GM12873 (cell line): Measurements from ENCODE around the gene STUM.
A peak's percentile ranks its signal among the peaks of the same experiment; 100 is the strongest.

Source experiments
- CTCF ChIP-seq: IDR thresholded peaks from 2 replicates; pipeline ENCODE4 v1.5.1; 2012; ENCODE audit warnings: low read depth, mild to moderate bottlenecking, moderate library complexity, low read length, control low read depth; ENCODE audit not compliant: insufficient read depth; ENCODE audit errors: missing control alignments

The STUM gene

DNA sequence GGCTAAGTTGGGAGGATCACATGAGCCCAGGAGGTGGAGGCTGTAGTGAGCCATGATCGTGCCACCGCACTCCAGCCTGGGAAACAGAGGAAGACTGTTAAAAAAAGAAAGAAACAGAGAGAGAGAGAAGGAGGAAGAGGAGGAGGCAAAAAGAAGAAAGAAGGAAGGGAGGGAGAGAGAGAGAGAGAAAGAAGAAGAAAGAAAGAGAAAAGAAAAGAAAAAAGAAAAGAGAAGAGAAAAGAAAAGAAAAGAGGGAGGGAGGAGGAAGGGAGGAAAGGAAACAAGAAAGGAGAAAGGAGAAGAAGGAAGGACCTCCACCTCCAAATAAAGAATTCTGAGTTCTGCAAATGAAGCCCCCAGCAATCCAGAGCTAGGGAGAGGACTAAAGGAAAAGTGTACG lies 82.0 kb downstream of the STUM start:
- TF ChIP-seq CTCF, result no peak

GRCh38 chr1:226631229-226632000 lies 82.9 kb downstream of the STUM start:
- TF ChIP-seq CTCF, result no peak

- no peak for TF ChIP-seq CTCF
These were observed 83.8 kb downstream of the STUM start for GRCh38 chr1:226632169-226632879.

DNA sequence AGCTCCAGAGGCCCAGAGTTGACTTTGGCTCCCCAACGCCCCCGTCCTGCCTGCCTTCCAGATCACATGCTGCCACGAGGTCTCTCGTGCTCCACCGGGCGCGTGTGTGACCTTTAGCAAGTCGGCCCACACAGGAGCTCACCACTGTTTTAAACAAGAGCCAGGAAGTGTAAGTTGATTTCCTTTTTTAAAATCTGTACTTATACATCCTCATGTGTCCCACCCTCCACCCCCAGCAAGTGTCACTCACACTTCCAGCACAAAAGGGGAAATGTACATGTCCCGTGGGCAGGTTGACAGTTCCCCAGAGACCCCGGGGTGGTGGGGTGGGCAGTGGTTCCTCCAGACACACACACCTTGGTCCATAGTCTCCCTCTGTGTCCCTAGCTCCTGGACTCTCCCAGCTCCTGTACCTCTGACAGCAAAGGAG lies 84.4 kb downstream of the STUM start:
- no peak for TF ChIP-seq CTCF

- no peak for TF ChIP-seq CTCF
These were observed 85.1 kb downstream of the STUM start for GRCh38 chr1:226633541-226634165.

DNA sequence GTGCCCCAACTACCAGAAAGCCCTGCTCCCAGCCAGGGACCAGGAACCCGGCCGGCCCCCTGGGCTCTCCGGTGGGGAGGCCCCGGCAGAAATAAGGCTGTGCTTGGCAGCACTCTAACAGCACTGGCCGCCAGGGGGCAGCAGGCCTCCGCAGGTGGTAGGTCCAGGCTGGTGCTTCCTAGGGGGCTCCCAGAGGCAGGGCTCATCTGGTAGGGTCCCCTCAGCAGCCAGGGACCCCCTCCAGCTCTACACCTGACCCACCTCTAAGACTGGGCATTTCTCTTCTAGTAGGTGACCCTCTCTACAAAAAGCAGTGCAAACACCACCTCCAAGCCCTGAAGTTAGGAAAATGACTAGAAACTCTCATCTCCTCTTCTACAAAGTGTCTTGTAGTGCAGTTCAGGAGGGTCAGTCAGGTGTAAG lies 85.6 kb downstream of the STUM start:
- peak; percentile 94 for TF ChIP-seq CTCF

DNA sequence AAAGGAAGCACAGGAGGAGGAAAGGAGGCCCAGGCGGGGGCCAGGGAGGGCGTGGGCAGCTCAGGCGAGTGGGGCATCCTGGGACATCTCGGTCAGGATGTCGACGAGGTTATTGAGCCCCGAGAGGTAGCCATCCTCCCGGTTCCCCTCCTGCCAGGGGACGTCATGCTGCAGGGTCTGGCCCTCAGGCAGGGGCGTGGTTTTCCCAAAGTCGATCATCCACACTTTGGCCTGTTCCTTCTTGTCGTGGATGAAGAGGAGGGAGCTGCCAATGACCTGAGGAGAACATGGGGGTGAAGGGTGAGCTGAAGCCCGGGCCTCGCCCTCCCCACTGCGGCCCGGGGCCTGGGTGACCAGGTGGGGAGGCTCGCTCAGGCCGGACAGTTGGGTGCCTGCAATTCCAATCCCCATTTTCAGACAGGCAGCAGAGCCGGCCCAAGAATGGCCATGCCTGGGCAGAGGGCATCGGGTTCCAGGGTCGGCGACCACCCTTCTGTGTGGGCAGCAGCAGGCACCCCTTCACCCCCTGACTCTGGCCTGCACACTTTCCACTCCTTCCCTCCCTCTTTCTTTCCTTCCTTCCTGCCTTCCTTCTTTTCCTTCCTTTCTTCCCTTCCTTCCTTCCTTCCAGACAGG lies 86.2 kb downstream of the STUM start:
- TF ChIP-seq CTCF, result no peak
